Measurements from ENCODE around the gene SMIM29.
"Not testable (repeated sequence)": the region's sequence is repeated elsewhere in the genome, so short reads cannot be mapped to it uniquely, and the experiment has no call there.

The SMIM29 gene

GRCh38 chr6:34275128-34275804 lies 26.5 kb upstream of the SMIM29 start:
- H3K4me1 ChIP-seq (ENCODE audit: insufficient read depth, poor library complexity, severe bottlenecking), result no peaks in the 10 kb centered on the region
- no peaks in the 10 kb centered on the region for H3K36me3 ChIP-seq (ENCODE audit: low read depth)
- no peak overlapping the region for H3K4me3 ChIP-seq (ENCODE audit: severe bottlenecking)
- no peak for TF ChIP-seq CTCF (IDR thresholded peaks at IDR 0.05; ENCODE audit: poor library complexity, severe bottlenecking)
- H3K27me3 ChIP-seq (ENCODE audit: insufficient read depth, poor library complexity, severe bottlenecking), result no peaks in the 10 kb centered on the region
- no peaks in the 10 kb centered on the region for H3K9me3 ChIP-seq (ENCODE audit: severe bottlenecking)
- DNase-seq (ENCODE audit: low spot score), result no peak
- no peak overlapping the region for H3K27ac ChIP-seq (ENCODE audit: poor library complexity, severe bottlenecking)
- no peak for ATAC-seq (ENCODE audit: low read depth)

DNA sequence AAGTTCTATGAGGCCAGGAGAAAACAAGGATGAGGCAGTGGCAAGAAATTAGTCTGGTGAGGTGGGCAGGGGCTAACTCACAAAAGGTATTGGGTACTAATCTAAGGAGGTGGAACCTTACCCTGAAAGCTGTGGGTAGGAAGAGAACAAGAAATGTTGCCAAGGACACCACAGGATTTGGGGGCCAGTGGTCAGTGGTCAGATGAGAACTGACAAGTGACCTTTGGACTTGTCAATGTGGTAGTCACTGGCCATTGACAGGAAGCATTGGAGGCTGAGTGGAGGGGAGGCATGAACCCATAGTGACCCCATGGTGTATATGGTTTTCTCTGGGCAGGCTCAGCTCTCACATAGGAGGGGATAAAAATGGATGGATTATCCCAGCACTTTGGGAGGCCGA lies 25.3 kb upstream of the SMIM29 start:
- Histone ChIP-seq H3K36me3 (ENCODE audit: low read depth) (no peaks in the 10 kb centered on the region), H3K27me3 (ENCODE audit: insufficient read depth, poor library complexity, severe bottlenecking) (no peaks in the 10 kb centered on the region), H3K9me3 (ENCODE audit: severe bottlenecking) (no peaks in the 10 kb centered on the region), H3K4me1 (ENCODE audit: insufficient read depth, poor library complexity, severe bottlenecking) (no peaks in the 10 kb centered on the region), H3K4me3 (ENCODE audit: severe bottlenecking) (no peak overlapping the region), H3K27ac (ENCODE audit: poor library complexity, severe bottlenecking) (no peak overlapping the region)
- ATAC-seq (ENCODE audit: low read depth) (no peak), DNase-seq (ENCODE audit: low spot score) (no peak)
- no peak for TF ChIP-seq CTCF (IDR thresholded peaks at IDR 0.05; ENCODE audit: poor library complexity, severe bottlenecking)

GRCh38 chr6:34273242-34273805 lies 24.5 kb upstream of the SMIM29 start:
- no peaks in the 10 kb centered on the region for H3K36me3 ChIP-seq (ENCODE audit: low read depth)
- no peaks in the 10 kb centered on the region for H3K27me3 ChIP-seq (ENCODE audit: insufficient read depth, poor library complexity, severe bottlenecking)
- no peak for TF ChIP-seq CTCF (IDR thresholded peaks at IDR 0.05; ENCODE audit: poor library complexity, severe bottlenecking)
- no peak overlapping the region for H3K27ac ChIP-seq (ENCODE audit: poor library complexity, severe bottlenecking)
- no peak for ATAC-seq (ENCODE audit: low read depth)
- no peak for DNase-seq (ENCODE audit: low spot score)
- no peak overlapping the region for H3K4me3 ChIP-seq (ENCODE audit: severe bottlenecking)
- H3K4me1 ChIP-seq (ENCODE audit: insufficient read depth, poor library complexity, severe bottlenecking), result no peaks in the 10 kb centered on the region
- no peaks in the 10 kb centered on the region for H3K9me3 ChIP-seq (ENCODE audit: severe bottlenecking)

- H3K36me3 ChIP-seq (ENCODE audit: low read depth), result no peaks in the 10 kb centered on the region
- no peaks in the 10 kb centered on the region for H3K4me1 ChIP-seq (ENCODE audit: insufficient read depth, poor library complexity, severe bottlenecking)
- DNase-seq (ENCODE audit: low spot score) (no peak), ATAC-seq (ENCODE audit: low read depth) (no peak)
- no peak overlapping the region for H3K27ac ChIP-seq (ENCODE audit: poor library complexity, severe bottlenecking)
- H3K9me3 ChIP-seq (ENCODE audit: severe bottlenecking), result no peaks in the 10 kb centered on the region
- no peak for TF ChIP-seq CTCF (IDR thresholded peaks at IDR 0.05; ENCODE audit: poor library complexity, severe bottlenecking)
- no peak overlapping the region for H3K4me3 ChIP-seq (ENCODE audit: severe bottlenecking)
- H3K27me3 ChIP-seq (ENCODE audit: insufficient read depth, poor library complexity, severe bottlenecking), result no peaks in the 10 kb centered on the region
Observed at GRCh38 chr6:34272013-34272926, 23.5 kb upstream of the SMIM29 start.

DNA sequence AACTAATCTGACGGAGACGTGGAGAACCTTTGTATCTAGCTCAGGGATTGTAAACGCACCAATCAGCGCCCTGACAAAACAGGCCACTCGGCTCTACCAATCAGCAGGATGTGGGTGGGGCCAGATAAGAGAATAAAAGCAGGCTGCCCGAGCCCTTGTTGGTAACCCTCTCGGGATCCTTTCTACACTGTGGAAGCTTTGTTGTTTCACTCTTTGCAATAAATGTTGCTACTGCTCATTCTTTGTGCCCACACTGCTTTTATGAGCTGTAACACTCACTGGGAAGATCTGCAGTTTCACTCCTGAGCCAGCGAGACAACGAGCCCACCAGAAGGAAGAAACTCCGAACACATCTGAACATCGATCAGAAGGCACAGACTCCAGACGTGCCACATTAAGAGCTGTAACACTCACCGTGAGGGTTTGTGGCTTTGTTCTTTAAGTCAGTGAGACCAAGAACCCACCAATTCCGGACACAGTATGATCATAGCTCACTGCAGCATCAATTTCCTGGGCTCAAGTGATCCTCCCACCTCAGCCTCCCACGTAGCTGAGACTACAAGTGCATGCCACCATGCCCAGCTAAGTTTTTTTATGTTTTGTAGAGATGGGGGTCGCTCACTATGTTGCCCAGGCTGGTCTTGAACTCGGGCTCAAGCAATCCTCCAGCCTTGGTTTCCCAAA lies 21.0 kb upstream of the SMIM29 start:
- not testable (repeated sequence) for H3K27ac ChIP-seq (ENCODE audit: poor library complexity, severe bottlenecking); H3K9me3 ChIP-seq (ENCODE audit: severe bottlenecking); H3K4me1 ChIP-seq (ENCODE audit: insufficient read depth, poor library complexity, severe bottlenecking); H3K27me3 ChIP-seq (ENCODE audit: insufficient read depth, poor library complexity, severe bottlenecking); DNase-seq (ENCODE audit: low spot score); H3K36me3 ChIP-seq (ENCODE audit: low read depth); ATAC-seq (ENCODE audit: low read depth); H3K4me3 ChIP-seq (ENCODE audit: severe bottlenecking)

DNA sequence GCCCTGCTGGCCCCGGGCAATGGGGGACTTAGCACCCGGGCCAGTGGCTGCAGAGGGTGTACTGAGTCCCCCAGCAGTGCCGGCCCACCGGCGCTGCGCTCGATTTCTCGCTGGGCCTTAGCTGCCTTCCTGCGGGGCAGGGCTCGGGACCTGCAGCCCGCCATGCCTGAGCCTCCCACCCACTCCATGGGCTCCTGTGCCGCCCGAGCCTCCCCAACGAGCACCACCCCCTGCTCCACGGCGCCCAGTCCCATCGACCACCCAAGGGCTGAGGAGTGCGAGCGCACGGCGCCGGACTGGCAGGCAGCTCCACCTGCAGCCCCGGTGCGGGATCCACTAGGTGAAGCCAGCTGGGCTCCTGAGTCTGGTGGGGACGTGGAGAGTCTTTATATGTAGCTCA lies 20.3 kb upstream of the SMIM29 start:
- H3K27ac ChIP-seq (ENCODE audit: poor library complexity, severe bottlenecking); H3K4me1 ChIP-seq (ENCODE audit: insufficient read depth, poor library complexity, severe bottlenecking); H3K27me3 ChIP-seq (ENCODE audit: insufficient read depth, poor library complexity, severe bottlenecking); H3K36me3 ChIP-seq (ENCODE audit: low read depth); H3K4me3 ChIP-seq (ENCODE audit: severe bottlenecking); ATAC-seq (ENCODE audit: low read depth); DNase-seq (ENCODE audit: low spot score); H3K9me3 ChIP-seq (ENCODE audit: severe bottlenecking): not testable (repeated sequence)

Measured in RWPE2 (cell line).